Nephron progenitor cell (in vitro differentiated cells): ENCODE results near the gene CNTNAP5.

ENCODE experiments used
- DNase-seq: peaks from one replicate; pipeline ENCODE4 v3.0.0; 2021
- H3K27ac Mint-ChIP-seq: 2 replicates; pipeline ENCODE4 v1.8.0; 2021; ENCODE audit warnings: mild to moderate bottlenecking, moderate library complexity, mixed read lengths
- H3K27me3 Mint-ChIP-seq: 2 replicates; pipeline ENCODE4 v1.8.0; 2021; ENCODE audit warnings: mild to moderate bottlenecking, low read depth, mixed read lengths; ENCODE audit not compliant: poor library complexity
- H3K36me3 Mint-ChIP-seq: 2 replicates; pipeline ENCODE4 v1.8.0; 2021; ENCODE audit warnings: low read depth, mixed read lengths
- H3K4me1 Mint-ChIP-seq: 2 replicates; pipeline ENCODE4 v1.8.0; 2021; ENCODE audit warnings: mixed read lengths
- H3K4me3 Mint-ChIP-seq: 2 replicates; pipeline ENCODE4 v1.8.0; 2021; ENCODE audit warnings: mild to moderate bottlenecking, moderate library complexity, mixed read lengths
- H3K9me3 Mint-ChIP-seq: 2 replicates; pipeline ENCODE4 v1.8.0; 2021; ENCODE audit warnings: mild to moderate bottlenecking, moderate library complexity, mixed read lengths
- TF ChIP-seq, protein P1 (sequence below): fragments of 200-600 bp; sonication (generic); IDR thresholded peaks from 2 replicates; pipeline ENCODE4 v1.5.0; 2021; ENCODE audit warnings: antibody characterized with exemption

The CNTNAP5 gene

DNA sequence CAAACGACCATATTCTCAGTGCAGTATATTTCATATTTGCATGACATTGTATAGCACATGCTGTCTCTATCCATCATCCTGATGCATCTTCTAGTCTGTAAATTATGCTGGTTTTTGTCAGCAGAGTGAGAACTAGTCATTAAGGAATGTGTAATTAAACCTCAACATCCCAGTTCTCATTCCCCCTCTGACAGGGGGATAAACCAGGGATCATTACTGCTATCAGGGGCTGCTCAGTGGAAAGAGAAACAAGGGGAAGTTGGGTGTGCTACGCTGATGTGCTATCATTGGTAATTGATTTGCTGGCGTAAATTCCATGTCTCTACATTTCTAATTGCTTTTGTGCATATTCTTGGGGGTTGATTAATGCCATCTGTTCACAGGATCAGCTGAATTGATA, 7.7 kb downstream of the CNTNAP5 start:
- H3K27me3 Mint-ChIP-seq, result peaks cover 19% of the 10 kb centered on the region
- no peak overlapping the region for H3K27ac Mint-ChIP-seq
- no peak overlapping the region for H3K4me3 Mint-ChIP-seq
- H3K9me3 Mint-ChIP-seq, result no peaks in the 10 kb centered on the region
- no peaks in the 10 kb centered on the region for H3K36me3 Mint-ChIP-seq
- no peaks in the 10 kb centered on the region for H3K4me1 Mint-ChIP-seq
- DNase-seq, result no peak
- TF ChIP-seq, protein P1, sequence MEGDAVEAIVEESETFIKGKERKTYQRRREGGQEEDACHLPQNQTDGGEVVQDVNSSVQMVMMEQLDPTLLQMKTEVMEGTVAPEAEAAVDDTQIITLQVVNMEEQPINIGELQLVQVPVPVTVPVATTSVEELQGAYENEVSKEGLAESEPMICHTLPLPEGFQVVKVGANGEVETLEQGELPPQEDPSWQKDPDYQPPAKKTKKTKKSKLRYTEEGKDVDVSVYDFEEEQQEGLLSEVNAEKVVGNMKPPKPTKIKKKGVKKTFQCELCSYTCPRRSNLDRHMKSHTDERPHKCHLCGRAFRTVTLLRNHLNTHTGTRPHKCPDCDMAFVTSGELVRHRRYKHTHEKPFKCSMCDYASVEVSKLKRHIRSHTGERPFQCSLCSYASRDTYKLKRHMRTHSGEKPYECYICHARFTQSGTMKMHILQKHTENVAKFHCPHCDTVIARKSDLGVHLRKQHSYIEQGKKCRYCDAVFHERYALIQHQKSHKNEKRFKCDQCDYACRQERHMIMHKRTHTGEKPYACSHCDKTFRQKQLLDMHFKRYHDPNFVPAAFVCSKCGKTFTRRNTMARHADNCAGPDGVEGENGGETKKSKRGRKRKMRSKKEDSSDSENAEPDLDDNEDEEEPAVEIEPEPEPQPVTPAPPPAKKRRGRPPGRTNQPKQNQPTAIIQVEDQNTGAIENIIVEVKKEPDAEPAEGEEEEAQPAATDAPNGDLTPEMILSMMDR, result no peak

DNA sequence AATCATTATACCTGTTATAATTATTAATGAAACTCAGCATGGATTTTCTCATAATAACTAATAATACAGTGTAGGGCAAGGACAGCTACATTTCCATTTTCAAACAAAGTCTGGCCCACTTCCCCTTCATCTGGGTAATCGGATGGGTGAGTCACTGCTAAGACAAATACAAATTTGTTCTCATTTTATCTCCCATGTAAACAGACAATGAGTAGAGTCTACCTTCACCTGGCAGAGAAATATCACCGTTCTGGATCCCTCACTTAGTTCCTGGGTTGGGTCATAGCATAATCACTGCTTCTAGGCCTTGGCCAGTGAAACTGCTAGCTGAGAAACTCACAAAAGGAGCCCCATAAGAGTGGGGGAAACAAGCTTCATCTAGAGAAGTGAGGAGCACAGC, 9.2 kb downstream of the CNTNAP5 start:
- no peak overlapping the region for H3K27ac Mint-ChIP-seq
- TF ChIP-seq, protein P1, result no peak
- peaks cover 19% of the 10 kb centered on the region for H3K27me3 Mint-ChIP-seq
- H3K4me1 Mint-ChIP-seq, result no peaks in the 10 kb centered on the region
- no peaks in the 10 kb centered on the region for H3K9me3 Mint-ChIP-seq
- no peak for DNase-seq
- no peaks in the 10 kb centered on the region for H3K36me3 Mint-ChIP-seq
- no peak overlapping the region for H3K4me3 Mint-ChIP-seq

DNA sequence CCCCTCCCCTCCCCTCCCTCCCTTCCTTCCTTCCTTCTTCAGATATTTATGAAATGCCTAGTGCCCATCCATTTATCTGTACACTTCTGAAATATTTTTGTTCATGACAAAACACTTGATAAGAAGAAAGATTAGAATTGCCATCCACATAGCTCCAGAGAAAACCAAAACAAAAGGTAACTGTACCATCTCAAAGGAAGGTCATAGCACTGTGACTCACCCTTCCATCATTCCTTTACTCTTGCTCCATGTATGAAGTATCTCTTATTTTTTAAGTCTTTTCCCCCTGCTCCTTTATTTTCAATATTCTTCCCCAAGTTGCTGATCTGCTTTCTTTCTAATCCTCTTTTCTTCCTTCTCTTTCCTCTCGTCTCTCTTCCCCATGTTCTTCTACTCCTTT, 9.9 kb downstream of the CNTNAP5 start:
- H3K27ac Mint-ChIP-seq, result no peak overlapping the region
- TF ChIP-seq, protein P1, result no peak
- no peaks in the 10 kb centered on the region for H3K36me3 Mint-ChIP-seq
- DNase-seq, result no peak
- peaks cover 15% of the 10 kb centered on the region for H3K27me3 Mint-ChIP-seq
- H3K9me3 Mint-ChIP-seq, result no peaks in the 10 kb centered on the region
- H3K4me1 Mint-ChIP-seq, result no peaks in the 10 kb centered on the region
- no peak overlapping the region for H3K4me3 Mint-ChIP-seq

DNA sequence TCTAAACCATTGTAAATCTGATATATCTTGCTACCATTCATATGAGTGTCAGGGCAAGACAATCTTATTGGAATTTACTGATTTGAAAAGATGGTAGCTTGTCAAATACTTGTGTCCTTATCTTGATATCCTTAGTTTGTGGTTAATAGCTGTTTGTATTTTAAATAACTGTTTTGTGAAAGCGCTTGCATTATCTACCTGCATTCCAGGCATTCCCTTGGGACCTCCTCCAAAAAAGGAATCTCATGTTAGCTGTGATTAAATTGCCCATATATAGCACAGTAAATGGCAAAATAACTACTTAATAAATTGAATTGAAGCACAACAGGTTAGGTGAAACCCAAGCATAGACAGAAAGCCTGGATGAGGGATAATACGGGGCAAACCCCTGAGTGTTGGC, 13.9 kb downstream of the CNTNAP5 start:
- Mint-ChIP-seq H3K4me3 (no peak overlapping the region), H3K27me3 (peaks cover 5% of the 10 kb centered on the region), H3K27ac (no peak overlapping the region), H3K36me3 (no peaks in the 10 kb centered on the region), H3K9me3 (no peaks in the 10 kb centered on the region), H3K4me1 (no peaks in the 10 kb centered on the region)
- TF ChIP-seq, protein P1, result no peak
- no peak for DNase-seq

DNA sequence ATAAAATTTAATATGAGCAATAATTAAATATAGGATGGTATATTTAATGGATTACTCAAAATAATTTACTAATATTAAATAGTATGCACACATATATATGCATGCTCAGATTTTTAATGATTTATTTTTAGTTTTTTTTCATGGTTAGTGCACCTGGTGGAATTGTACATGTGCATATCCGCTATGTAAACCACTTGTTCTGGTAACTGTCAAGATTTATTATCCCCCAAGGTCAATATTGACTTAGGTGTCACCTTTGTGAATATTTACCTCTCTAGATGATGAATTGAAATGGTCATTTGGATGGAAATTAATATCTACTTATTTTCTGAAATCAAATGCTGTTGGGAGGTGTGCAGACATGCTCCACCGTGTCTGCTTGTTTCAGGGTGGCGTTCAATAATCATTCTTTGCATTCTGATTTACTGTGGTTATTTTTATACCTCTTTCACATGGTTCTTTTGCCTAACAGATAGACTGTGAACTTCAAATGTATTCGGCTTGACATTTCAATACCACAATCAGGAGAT, 14.7 kb downstream of the CNTNAP5 start:
- Mint-ChIP-seq H3K36me3 (no peaks in the 10 kb centered on the region), H3K9me3 (no peaks in the 10 kb centered on the region), H3K4me1 (no peaks in the 10 kb centered on the region), H3K27ac (no peak overlapping the region), H3K4me3 (no peak overlapping the region), H3K27me3 (no peaks in the 10 kb centered on the region)
- DNase-seq, result no peak
- TF ChIP-seq, protein P1, result no peak

DNA sequence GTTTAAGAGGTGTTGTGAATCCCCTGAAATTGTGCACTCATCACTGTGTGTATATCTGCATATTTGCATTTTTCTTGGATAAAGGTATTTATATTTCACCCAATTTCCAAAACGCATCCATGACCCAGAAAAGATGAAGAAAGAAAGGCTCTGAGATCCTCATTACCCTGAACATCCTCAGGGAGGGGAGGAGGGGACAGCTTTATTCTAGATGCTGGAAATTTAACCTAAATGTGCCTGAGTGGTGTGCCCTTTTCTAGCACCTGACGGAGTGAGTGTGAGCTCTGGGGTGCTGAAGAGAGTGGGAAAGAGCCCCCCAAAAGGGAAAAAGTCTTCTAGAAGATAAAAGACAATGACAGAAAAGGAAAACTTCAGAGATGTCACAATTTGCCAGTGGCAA, 20.8 kb downstream of the CNTNAP5 start:
- no peak overlapping the region for H3K4me3 Mint-ChIP-seq
- no peaks in the 10 kb centered on the region for H3K36me3 Mint-ChIP-seq
- no peaks in the 10 kb centered on the region for H3K9me3 Mint-ChIP-seq
- peaks cover 7% of the 10 kb centered on the region for H3K27me3 Mint-ChIP-seq
- TF ChIP-seq, protein P1, result no peak
- DNase-seq, result no peak
- H3K27ac Mint-ChIP-seq, result no peak overlapping the region
- no peaks in the 10 kb centered on the region for H3K4me1 Mint-ChIP-seq
